GM18517 (cell line): ENCODE measurements around the gene CNPY3.
"Not testable (repeated sequence)": the region's sequence is repeated elsewhere in the genome, so short reads cannot be mapped to it uniquely, and the experiment has no call there.

Experiments
- ATAC-seq: cut with Tn5 transposase; IDR thresholded peaks from one replicate; pipeline ENCODE4 v1.9.1; 2021; ENCODE audit warnings: mild to moderate bottlenecking, moderate library complexity; ENCODE audit not compliant: unreplicated experiment

Gene CNPY3

DNA sequence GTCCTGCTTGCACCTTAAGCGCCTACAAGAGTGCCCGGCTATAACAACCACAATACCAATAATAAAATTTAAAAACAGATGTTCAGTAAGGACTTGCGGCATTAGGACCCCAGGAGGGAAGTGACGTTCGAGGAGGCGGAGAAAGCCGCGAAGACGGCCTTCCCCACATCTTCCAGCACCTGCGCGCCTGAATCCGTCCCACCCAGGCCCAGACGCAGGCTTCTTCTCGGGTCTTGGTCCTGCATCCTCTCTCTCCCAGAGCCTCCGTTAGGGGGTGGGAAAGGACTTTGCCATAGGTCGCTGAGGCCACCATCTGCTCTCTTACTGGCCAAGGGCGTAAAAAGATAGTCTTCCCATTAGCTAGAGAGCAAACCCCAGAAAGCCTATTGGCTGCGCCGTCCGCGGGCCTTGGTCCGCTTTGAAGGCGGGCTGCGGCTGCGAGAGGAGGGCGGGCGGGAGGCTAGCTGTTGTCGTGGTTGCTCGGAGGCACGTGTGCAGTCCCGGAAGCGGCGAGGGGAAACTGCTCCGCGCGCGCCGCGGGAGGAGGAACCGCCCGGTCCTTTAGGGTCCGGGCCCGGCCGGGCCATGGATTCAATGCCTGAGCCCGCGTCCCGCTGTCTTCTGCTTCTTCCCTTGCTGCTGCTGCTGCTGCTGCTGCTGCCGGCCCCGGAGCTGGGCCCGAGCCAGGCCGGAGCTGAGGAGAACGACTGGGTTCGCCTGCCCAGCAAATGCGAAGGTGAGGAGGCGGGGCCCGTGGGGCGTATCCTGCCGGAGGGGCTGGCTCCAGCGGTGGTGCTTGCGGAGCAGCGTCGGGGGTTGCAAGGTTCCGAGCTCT lies at the start of gene CNPY3:
TSS of gene CNPY3 (plus strand) at position 495 of the 835 bp plus-strand sequence. CDS start at position 586, 91 bp downstream.
- peak; percentile 77 for ATAC-seq

DNA sequence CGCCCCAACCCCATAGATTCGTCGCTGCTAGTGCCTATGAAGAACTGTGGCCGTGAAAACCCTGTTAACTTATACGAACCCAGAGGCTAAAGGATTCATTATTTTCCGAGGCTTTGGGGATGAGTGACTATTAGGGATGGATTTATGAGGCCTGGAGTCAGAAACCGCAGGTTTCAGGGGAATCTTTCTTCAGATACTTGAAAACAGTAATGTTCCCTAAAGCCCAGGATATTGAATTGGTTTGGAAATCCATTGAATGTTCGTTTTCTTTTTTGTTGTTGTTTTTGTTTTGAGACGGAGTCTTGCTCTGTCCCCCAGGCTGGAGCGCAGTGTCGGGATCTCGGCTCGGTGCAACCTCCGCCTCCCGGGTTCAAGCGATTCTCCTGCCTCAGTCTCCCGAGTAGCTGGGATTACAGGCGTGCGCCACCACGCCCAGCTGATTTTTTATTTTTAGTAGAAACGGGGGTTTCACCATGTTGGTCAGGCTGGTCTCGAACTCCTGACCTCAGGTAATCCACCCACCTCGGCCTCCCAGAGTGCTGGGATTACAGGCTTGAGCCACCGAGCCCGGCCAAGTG lies 49.0 kb upstream of the CNPY3 start:
- not testable (repeated sequence) for ATAC-seq

DNA sequence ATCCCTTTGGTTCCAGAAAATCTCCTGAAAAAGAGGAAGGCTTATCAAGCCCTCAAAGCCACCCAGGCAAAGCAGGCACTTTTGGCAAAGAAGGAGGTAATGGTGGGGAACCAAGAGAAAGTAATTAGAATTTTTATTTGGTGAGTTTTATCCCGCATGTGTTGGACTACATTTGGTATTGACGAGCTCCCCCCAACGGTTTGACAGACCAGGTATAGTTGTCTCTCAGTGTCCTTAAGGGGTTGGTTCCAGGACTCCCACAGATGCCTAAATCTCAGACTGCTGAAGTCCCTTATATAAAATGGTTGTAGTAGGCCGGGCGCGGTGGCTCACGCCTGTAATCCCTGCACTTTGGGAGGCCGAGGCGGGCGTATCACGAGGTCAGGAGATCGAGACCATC lies 48.4 kb upstream of the CNPY3 start:
- not testable (repeated sequence) for ATAC-seq

DNA sequence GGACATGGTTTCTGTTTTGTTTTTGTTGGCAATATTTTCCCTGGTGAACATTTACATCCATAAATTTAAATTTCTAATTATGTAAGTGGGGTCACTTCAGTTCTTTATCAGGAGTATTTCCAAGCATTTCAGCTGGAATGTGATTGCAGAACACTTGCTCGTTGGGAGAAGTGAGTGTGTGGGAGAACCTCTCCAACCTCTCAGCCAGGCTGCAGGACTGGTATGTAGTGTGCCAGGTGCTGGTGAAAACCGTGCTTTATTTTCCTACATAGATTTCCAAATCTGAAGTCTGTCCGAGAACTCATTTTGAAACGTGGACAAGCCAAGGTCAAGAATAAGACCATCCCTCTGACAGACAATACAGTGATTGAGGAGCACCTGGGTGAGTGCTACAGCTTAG lies 43.6 kb upstream of the CNPY3 start:
- ATAC-seq, result no peak

DNA sequence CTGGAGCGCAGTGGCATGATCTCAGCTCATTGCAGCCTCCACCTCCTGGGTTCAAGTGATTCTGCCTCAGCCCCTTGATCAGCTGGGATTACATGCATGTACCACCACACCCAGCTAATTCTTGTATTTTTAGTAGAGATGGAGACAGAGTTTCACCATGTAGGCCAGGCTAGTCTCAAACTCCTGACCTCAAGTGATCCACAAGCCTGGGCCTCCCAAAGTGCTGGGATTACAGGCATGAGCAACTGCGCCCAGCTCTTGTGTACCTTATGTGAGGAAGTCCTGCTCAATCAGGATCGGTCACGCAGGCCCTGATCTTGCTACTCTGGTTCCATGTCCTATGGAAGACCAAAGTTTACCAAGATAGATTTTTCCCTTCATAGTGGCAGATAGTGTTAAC lies 41.1 kb upstream of the CNPY3 start:
- not testable (repeated sequence) for ATAC-seq

DNA sequence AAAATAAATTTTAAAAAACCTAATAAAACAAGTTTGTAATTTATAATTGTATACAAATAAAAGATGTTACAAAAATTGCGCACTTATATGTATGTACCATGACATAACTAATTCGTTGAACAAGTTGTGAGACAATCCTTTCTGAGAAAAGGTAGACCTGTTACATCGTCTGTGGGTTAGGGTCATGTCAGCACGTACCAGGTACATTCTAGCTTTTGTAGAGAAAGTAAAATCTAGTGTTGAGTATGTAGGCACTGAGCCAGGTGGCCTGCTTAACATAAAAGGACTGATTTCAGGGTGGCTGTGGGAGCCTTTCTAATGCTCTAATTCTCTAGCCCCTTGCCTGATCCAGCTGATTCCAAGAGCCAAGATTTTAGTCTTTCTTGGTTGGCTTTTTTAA lies 39.5 kb upstream of the CNPY3 start:
- ATAC-seq, result no peak

DNA sequence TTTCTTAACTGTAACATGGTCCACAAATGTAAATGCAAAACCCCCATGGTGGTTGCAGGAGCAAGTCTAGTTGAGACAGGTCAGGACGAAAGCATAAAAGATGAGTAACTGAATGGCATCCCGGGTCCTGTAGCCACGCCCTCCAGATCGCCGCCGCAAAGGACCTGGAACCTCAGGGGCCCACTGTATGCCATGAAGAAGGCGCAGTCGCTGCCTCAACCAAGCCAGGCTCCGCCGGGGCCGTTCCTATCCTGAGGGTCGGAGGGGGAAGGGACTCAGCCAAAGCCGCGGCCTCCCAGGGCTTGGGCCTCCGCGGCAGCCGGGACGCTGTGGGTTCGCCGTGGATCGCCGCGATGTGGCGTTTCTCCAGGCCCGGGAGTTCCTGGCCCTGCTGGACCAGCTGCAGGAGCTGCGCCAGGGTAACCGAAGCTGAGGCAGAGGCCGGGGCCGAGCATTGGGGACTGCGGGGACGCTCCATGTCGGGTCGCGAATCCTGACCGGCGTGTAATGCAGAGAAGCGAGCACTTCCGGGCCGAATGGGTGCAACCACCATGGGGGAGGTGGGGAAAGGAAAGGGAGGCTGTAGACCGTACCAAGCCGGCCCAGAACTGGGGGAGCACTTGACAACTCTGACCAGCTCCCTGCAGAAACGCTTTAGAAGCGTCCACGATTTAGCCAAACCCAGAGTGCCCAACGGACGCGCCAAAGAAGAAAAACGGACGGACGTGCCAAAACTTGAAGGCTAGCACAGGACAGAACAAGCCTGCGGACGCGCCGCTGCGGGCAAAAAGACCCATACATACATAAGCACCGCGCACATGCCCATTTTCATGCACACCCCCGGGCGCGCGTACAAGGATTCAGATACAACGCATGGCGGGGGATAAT lies 38.7 kb upstream of the CNPY3 start:
- ATAC-seq, result peak; percentile 82

DNA sequence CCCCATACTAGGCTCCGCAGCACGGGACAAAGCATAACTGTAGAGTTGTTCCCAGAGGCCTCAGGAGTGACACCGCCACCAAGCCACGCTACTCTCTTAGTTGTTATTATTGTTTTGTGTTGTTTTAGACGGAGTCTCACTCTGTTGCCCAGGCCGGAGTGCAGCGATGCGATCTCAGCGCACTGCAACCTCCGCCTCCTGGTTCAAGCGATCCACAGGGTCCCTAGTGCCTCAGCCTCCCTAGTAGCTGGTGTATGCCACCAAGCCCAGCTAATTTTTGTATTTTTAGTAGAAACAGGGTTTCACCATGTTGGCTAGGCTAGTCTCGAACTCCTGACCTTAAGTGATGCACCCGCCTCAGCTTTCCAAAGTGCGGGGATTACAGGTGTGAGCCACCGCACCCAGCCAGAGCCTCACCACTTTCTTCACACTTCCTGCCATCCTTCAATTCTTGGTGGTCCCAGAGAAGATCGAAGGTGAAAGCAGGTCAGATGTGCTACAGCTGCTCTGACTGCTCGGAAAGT lies 38.0 kb upstream of the CNPY3 start:
- ATAC-seq, result no peak

DNA sequence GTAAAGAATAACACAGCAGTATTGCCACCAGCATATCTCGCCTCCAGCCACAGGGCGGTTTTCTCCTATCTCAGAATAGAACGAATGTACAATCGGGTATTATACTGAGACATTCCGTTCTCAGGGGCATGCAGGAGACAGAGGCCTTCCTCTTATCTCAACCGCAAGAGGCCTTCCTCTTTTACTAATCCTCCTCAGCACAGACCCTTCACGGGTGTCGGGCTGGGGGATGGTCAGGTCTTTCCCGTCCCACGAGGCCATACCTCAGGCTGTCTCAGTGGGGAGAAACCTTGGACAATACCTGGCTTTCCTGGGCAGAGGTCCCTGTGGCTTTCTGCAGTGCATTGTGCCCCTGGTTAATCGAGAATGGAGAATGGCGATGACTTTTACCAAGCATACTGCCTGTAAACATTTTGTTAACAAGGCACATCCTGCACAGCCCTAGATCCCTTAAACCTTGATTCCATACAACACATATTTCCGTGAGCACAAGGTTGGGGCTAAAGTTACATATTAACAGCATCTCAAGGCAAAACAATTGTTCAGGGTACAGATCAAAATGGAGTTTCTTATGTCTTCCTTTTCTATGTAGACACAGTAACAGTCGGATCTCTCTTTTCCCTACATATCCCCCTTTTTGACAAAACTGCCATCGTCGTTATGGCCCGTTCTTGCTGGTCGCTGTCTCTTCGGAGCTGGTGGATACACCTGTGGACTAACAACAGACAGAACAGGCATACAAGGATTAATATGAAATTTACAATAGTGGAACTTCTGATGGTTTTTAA lies 35.0 kb upstream of the CNPY3 start:
- ATAC-seq, result not testable (repeated sequence)

DNA sequence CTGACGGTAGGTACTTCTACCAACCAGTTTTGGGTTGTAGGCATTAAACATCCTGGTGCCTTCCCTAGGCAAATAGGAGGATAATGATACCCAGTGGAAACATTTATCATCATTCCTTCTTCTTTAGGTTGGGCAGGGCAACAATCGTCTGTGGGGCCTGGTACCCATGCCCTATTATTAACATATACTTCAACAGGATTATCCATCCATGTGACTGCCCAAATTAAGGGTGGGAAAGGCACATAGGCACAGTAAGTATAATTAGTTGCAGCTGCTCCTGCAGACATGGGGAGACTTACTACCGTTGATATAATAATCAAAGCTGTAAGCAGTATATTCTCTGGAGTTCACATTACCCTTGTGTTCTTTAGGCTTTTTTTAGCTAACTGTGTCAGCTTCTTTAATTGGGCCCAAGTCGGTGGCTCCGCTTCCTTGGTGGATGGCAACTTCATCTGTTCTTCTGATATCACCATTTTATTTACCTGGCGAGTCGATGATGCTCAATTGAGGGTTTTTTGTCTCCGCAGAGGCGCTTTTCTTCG lies 33.0 kb upstream of the CNPY3 start:
- no peak for ATAC-seq

DNA sequence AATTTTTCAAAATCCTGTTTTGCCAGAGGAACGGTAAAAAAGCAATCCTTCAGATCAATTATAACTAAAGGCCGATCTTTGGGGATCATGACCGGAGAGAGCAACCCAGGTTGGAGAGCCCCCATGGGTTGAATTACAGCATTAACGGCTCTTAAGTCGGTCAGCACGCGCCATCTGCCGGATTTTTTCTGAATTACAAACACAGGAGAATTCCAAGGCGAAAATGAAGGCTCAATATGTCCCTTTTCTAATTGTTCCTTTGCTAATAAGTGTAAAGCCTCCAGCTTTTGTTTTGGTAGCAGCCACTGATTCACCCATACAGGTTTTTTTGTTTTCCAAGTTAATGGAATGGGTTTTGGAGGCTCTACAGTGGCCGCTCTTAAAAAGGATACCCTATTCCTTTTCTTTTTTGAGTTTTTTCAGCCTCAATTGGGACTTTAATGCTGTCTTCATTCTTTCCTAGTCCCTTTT lies 30.4 kb upstream of the CNPY3 start:
- no peak for ATAC-seq

DNA sequence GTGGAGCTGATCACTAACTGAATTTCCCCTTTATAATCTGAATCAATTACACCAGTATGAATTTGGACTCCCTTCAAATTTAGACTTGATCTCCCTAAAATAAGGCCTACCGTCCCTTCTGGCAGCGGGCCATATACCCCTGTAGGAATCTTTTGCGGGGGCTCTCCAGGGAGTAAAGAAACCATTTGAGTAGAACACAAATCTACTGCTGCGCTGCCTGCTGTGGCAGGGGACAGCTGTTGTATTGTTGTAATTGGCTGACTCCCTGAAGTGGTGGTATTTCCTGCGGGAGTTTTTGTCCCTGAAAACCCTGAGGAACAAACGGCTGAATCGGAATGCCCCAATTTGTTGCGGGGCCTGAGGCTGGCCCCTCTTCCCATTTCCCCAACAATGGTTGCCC lies 29.4 kb upstream of the CNPY3 start:
- ATAC-seq, result no peak

DNA sequence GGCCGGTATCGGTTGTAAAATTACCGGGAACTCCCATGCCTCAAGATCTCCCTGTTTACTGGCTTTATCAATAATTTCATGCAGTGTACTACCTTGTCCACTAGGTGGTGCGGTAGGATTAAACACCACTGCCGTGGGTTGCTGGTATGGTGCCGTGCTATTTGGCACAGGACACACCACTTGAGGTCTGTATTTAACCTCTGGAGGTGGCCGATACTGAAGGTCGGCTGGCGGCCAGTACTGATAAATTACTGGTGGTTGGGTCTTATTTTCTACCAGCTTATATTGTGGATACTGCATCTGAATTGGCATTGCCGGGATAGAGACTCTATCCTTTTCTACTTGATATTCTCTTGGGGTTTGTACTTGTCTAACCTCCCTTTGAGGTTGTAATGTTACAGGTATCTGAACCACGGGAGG lies 27.7 kb upstream of the CNPY3 start:
- ATAC-seq, result peak; percentile 70

DNA sequence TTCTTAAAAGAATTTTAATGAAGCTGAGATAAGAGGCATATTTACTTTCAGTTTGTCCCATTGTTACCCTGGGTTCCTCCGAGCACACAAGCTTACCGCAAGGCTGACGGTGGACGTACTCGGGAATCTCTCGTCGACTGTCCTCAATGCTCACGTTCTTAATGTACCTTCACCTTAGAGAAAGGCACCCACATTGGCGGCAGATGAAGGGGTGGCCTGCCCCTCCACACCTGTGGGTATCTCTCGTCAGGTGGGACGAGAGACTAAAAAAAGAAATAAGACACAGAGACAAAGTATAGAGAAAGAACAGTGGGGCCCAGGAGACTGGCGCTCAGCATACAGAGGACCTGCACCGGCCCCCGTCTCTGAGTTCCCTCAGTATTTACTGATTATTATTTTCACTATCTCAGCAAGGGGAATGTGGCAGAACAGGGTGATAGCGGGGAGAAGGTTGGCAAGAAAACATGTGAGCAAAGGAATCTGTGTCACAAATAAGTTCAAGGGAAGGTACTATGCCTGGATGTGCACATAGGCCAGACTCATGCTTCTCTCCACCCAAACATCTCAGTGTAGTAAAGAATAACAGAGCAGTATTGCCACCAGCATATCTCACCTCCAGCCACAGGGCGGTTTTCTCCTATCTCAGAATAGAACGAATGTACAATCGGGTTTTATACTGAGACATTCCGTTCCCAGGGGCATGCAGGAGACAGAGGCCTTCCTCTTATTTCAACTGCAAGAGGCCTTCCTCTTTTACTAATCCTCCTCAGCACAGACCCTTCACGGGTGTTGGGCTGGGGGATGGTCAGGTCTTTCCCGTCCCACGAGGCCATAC lies 26.6 kb upstream of the CNPY3 start:
- ATAC-seq, result not testable (repeated sequence)

DNA sequence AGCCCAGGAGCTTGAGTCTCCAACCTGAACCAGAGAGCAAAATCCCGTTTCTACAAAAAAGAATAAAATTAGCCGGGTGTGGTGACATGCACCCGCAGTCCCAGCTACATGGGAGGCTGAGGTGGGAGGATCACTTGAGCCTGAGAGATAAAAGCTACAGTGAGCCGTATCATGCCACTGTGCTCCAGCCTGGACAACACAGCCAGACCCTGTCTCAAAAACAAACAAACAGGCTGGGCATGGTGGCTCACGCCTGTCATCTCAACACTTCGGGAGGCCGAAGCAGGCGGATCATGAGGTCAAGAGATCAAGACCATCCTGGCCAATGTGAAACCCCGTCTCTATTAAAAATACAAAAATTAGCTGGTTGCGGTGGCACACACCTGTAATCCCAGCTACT lies 24.8 kb upstream of the CNPY3 start:
- no peak for ATAC-seq

DNA sequence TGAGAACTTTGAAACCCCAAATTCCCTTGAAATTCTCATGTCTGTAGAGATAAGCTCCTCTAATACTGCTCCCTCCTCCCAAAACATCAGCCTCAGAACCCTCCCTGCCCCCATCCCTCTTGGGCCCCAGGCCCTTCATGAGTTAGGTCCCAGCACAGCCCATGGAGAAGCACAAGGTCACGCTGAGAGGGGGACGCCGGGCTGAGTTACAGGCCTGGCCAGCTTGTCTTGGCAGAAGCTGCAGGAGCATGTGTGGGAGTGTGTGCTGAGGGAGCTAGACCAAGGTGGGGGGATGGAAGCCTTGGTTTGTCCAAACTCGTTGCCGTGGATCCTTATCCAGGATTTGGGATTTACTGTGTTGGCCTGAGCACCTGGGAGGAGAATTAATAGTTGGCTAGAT lies 21.9 kb upstream of the CNPY3 start:
- no peak for ATAC-seq

DNA sequence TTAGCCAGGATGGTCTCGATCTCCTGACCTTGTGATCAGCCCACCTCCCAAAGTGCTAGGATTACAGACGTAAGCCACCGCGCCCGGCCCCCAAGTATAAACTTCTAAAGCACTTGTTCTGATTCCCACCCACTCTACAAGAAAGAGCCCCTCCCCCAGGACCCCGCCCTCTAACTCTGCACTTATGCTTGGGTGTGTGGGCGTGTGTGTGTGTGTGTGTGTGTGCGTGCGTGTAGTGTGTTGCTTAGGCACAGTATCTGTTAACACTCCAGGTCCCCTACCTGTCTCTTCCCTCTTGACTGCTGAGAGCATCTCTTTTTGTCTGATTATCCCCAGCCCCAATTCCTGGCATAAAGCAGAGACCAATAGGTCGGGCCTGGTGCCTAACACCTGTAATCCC lies 19.4 kb upstream of the CNPY3 start:
- no peak for ATAC-seq

DNA sequence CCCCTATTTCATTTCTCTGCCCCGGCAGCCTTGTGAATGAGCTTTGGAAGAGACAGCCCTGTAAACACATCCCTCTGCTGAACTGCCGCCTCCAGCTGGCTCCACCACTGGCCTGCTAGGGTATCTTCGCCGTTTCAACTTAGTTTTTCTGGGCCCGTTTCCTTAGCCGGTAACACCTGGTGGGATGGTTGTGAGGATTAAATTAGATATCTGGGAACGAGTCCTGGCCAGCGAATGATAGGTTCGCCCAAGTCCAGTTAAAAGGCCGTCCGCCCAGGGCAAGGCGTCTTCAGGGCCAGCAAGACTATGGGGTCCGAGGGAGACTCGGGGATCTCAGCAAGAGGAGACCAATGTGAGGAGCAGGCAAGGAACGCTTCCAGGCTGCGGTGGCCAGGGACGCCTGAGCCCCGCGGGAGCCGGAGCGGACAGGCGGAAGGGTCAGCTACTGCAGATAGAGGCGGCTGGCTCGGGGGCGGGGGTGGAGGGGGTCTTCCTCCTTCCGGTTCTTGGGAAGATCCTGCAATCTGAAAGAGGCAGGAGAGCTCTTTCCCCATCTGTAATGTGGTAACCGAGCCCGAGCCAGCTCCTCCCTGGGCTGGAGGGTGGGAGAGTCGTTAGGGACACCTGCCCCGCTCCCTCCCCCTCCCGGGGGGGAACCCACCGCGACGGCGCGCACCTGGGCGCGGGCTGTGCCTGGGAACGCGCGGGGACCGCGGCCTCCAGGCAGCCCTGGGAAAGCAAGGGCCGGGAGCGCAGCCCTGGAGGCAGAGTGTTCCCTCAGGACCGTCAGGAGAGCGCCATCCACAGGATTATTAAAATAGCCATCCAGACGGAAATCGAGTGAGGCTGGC lies 17.9 kb upstream of the CNPY3 start:
- no peak for ATAC-seq
